WI38 (cell line): Measurements from ENCODE around the gene PLPPR1.

Experiments used
- H3K4me3 ChIP-seq: 2 replicates; pipeline ENCODE4 v1.5.1; 2011; ENCODE audit warnings: low read depth, mild to moderate bottlenecking, control low read depth, low read length
- TF ChIP-seq, protein P1 (sequence below): IDR thresholded peaks from 2 replicates; pipeline ENCODE4 v1.5.1; 2012; ENCODE audit warnings: low read depth, mild to moderate bottlenecking, control low read depth, low read length

The PLPPR1 gene

DNA sequence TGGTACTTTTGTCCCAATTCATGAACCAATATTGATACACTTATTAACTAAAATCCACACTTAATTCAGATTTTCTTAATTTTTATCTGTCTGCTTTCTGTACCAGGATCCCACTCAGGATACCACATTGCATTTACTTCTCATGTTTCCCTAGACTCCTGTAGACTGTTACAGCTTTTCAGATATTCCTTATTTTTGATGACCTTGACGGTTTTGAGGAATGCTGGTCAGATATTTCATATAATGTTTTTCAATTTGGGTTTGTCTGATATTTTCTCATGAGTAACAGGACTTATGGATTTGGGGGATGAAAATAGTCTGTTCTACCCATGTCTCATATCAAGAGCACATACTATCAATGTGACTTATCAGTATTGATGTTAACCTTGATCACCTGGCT, 37.4 kb downstream of the PLPPR1 start:
- TF ChIP-seq, protein P1, sequence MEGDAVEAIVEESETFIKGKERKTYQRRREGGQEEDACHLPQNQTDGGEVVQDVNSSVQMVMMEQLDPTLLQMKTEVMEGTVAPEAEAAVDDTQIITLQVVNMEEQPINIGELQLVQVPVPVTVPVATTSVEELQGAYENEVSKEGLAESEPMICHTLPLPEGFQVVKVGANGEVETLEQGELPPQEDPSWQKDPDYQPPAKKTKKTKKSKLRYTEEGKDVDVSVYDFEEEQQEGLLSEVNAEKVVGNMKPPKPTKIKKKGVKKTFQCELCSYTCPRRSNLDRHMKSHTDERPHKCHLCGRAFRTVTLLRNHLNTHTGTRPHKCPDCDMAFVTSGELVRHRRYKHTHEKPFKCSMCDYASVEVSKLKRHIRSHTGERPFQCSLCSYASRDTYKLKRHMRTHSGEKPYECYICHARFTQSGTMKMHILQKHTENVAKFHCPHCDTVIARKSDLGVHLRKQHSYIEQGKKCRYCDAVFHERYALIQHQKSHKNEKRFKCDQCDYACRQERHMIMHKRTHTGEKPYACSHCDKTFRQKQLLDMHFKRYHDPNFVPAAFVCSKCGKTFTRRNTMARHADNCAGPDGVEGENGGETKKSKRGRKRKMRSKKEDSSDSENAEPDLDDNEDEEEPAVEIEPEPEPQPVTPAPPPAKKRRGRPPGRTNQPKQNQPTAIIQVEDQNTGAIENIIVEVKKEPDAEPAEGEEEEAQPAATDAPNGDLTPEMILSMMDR, result no peak
- H3K4me3 ChIP-seq, result no peak overlapping the region

DNA sequence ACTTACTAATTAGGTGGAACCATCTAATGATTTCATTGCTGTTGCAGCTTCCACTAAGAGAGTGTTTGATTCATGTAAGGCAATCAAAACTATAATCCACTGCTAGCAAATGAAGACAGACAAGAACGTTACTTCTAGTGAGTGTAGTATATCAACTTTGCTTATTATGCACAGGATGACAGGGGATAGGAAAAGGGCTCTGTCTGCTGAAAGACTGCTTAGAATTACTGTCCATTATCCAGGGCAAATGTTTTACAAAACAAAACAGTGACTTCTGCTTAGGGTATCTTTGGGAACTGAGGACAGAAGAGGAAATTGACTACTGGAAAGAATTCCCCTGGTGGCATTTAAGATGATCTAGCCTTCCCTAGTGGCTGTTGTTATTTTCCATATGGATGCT, 40.2 kb downstream of the PLPPR1 start:
- TF ChIP-seq, protein P1, result no peak
- H3K4me3 ChIP-seq, result no peak overlapping the region

DNA sequence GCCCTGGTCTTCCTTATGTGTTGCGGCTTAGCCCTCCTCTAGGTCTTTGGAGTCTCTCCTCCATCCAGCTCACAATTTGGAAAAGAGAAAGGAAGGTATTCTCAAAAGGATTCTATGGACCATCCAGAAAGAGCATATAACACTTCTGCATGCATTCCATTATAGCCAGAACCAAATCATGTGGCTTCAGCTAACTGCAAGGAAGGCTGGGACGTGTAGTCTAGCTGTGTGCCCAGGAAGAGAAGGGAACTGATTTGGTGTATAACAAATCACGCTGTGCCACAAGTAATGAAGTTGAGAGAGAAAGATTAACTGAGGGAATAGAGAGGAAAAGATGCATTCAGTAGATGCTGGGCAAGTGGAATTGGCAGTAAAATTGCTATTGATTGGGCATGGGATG, 43.7 kb downstream of the PLPPR1 start:
- H3K4me3 ChIP-seq, result no peak overlapping the region
- TF ChIP-seq, protein P1, result no peak

DNA sequence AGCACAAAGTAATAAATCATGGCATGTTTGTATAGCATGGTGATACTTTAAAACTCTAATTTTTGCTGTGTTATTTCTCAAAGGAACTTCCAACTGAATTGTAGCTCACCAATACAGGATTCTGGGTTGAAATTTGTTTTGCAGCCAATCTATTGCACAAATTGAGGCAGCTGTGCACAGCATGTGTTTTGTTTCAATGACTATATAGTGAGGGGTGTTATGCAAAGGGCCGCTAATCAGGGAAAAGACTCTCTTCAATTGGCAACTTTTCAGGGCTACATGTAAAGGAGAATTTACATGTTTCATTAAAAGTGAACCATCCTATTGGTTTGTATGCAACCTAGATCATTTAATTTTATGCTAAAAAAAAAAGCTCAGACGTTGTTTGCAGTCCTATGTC, 44.6 kb downstream of the PLPPR1 start:
- no peak overlapping the region for H3K4me3 ChIP-seq
- TF ChIP-seq, protein P1, result no peak

DNA sequence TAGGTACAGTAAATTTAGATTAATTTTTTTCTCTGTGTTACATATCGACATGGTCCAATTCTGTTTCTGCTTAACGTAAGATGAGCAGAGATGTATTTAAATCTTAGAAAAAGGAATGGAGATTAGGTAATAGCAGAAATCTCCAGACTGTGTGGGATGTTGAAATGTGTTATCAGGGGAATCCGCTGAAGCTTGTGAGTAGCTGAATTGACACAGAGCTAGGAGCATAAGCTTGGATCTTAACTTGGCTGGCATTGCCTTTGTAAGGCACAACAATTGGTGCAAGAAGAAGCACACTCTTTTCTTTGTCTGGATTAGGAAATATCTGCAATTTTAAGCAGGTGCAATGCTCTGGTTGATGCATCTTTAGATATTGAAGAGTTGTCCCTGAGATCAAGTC, 53.1 kb downstream of the PLPPR1 start:
- H3K4me3 ChIP-seq, result no peak overlapping the region
- TF ChIP-seq, protein P1, result no peak

DNA sequence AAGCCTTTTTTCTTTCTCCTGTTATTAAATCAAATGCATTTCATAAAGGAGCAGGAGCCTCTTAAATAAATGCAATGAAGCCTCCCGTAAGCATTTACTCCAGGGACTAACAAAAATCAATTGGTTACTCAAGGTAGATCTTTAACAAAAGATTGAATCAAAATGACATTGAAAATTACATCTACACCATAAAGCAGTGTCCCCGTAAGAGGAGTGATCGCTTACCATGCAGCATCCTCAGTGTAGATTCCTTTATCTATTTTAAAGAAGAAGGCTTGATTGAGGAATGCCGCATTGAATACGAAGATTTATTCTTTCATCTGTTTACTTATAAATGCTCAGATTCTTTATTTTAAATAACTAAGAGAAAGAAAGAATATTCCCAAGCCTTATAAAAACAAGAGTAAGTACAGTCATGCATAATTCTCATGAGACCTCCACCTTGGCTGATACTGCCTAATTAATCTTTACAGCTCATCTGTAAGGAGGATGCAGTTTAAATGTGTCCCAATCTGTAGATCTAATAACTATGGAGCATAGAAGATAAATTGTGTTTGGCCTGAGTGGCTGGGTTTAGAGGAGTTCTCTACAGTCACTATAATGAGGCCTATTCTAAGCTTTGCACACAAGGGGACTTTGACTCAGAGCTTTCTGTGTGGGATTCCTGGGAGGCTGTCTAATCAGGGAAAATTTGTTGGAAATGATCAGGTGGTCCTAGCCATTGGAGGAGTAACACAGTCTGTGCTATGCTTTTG, 55.1 kb downstream of the PLPPR1 start:
- H3K4me3 ChIP-seq, result no peak overlapping the region

DNA sequence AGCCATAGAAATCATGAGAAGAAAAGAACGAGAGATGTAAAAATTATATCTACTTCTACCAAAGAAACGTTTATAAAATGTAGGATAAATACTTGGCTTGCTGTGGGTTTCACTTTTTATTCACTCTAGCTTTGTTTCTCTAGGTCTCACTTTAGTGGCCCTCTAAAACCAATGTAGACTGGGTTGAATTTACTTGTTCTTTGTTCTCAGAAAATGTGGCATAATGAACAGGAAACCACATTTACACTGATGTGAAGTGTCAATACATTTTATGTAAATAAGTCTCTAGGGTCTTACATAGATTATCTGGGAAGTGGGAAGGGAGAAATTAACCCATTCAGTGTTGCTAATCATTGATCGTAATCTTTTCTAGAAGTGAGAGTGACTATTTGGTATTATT, 58.9 kb downstream of the PLPPR1 start:
- H3K4me3 ChIP-seq, result no peak overlapping the region
- TF ChIP-seq, protein P1, result no peak

More for the DNA sequence above, 55.1 kb downstream of the PLPPR1 start:
- TF ChIP-seq, protein P1, result no peak
